ENCODE data around the gene MPC2.
"Not testable (repeated sequence)": the region's sequence is repeated elsewhere in the genome, so short reads cannot be mapped to it uniquely, and the experiment has no call there.

MPC2 gene

DNA sequence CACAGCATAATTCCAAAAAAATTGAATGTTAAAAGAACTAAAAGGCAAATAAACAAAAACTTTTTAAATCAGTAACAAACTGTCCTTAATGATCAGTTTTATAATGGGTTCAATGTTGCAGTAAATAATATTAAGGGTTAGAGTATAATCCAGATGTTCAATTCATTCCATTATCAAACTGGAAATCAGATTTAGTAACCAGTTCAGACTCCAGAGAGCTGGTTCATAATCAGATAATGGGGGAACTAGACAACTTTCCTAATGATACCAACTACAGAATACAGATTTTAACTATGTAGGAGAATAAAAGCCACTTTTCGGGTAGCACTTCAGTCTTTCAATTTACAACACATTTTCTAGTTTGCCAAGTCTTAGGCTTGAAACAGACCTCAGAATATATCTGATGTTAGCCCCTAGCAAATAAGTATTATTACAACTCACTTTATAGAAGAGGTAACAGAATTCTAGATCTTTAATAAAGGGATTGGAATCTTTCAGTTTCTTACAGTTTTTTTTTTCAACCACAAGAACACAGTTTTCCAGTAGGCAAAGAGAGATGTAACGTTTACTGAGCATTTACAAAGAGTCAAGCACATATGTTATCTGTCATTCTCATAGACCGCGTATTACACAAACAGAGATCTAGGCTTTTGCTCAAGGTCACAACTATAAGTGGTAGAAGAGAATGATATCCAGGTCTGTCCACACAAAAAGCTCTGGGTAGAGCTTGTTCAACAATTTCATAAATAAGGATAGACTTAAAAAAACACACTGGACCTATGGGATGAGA is 2.3 kb downstream of the MPC2 start:
- DNase-seq, result no peak

DNA sequence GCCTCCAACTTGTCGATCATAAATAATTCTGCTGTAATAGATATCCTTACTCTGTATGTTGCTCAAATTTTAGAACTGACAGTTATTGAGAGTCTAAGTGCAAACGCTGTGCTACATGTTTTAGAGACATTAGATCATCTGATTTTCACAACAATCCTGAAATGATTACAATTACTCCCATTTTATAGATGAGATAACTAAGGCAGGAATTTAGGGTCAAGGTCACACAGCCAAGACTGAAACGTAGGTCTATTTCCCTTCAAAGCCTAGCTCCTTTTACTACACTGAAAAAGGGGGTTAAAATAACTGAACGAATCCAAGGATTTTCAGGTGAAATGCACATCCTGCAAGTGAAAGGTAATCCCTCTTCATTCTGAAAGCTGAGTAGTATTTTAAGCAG is 3.1 kb downstream of the MPC2 start:
- DNase-seq, result no peak

DNA sequence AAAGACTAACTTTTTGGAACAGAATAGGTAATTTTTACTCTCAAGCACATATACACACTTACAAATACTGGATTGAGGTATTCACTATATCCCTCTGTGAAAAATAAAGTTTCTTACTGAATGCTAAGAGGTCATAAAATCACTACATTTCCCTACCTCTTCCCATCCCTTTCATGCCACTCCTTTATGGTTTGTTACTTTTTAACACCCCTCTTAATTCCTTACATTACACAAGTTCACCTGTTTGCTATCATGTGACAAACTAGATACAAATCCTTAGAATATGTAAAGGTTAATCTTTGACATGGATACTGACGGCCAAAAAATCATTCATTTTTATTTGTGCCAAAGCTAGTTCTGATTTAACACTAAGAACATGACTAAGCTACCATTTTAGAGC is 7.1 kb downstream of the MPC2 start:
- DNase-seq, result no peak

DNA sequence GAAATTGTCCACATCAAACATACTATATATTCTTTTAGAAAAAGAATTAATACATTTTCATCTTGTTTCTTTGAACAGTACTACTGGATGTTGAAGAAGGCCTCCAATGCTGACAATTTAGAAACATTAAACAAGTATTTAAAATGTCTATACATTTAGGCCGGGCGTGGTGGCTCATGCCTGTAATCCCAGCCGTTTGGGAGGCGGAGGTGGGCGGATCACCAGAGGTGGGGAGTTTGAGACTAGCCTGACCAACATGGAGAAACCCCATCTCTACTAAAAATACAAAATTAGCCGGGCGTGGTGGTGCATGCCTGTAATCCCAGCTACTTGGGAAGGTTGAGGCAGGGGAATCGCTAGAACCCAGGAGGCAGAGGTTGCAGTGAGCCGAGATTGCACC is 8.0 kb downstream of the MPC2 start:
- DNase-seq, result not testable (repeated sequence)

DNA sequence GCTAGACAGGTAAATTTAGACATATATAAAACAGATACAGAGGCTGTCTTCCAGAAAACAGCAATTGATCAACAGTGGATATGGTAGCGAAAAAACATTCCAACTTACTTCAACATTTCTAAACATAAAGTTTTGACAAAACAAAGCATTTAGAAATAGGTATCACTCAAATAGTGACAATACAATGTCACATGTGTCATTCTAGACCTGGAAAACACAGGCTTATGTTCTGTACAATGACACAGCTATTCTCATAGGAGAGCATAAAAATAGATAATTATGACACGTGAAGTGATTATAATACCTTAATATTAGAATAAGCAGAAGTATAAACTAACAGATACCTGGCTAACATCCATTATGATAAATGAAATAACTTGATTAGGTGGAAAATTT is 8.4 kb downstream of the MPC2 start:
- no peak for DNase-seq

DNA sequence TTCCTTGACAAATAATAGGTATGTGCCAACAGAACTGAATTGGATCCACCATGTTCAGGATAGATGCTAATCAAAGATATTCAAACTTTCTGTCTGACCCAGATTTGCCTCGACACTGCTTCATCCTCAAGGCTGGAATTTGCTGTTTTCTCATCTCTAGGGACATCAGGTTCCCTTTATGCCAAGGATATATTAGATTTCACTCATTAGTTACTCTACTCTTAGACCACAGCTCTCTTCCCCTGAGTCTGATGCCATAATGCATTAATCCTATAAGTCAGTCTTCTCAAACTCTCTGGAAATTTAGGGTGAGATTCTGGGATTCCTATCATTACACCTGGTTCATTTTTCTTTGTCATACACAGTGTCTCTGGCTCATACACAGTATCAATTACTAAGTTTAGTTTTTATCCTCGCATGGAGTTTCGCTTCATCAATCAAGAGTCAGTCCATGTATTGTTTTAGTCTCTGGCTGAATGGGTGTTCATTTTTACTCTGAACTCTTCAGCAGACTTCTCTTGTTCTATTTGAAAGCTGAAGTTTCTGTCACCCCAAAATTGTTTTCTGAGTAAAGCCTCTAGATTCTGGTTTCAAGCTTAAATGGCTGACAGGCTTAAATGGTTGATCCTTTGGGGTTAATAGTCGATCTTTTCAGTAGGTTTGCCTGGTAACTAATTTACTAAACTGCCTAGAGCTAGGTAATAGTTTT is 9.7 kb downstream of the MPC2 start:
- DNase-seq, result no peak

DNA sequence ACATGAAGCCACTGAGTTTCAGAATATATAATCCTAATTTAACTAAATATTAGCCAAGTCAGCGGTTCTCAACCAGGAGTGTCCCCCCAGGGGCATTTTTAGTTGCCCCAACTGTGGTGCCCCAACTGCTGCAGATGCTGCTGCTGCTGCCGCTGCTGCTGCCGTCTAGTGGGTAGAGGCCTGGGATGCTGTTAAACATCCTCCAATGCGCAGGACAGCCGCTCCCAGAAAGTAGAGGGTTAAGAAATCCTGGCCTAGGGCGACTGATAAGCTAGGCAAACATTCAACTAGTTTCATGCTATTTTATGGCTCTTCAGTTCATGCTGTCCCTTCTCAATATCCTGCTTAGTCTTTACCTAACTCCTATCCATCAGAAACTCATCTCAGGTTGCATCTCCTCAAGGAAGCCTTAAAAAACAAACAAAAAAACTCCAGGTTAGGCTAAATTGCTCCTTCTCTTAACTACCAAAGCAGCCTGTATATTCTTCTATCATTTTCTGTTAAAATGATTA is 10.3 kb downstream of the MPC2 start:
- DNase-seq, result no peak

DNA sequence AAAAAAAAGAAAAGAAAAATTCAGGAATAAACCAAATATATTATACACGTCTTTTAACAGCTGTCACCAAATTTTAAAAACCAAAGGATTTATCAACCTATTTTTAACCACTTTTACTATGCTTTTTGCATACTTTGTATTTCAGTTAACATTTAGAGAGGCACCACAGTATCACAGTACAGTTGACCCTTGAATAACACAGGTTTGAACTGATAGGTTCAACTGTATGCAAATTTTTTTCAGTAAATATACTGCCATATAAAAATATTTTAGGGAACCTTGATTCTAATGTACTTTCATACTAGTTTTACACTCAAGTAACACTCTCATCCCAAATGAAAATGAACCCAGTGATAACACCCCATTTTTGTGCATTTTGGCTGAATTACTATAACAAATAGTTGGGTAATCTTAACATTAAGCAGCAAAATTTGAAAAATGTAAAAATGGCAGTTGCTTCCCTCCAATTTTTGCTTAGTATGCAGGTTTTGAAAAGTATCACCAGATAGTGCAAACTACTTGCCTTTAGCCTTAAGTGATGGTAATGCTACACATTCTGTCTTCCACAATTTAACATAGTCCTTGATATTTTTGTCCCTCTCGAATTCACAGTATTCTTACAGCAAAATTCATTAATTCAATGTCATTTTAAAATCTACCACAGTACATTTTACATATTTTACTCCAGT is 12.2 kb downstream of the MPC2 start:
- no peak for DNase-seq

DNA sequence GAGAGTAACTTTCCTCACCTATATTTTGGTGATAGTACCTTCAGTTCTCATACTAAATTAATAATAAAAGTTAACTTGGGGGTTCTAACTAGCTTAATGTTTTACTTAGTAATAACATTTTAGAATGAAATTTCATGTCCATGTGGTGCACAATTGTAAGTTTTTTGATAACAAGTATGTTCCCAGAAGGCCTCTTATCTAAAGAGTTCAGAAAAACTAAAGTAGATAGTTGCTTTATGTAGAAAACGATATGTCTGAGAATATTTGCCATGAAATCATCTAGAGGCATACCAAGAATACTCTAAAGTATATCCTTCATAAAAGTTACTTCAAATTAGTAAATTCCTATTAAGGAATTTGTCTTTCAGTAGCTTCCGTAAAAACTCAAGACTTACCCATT is 12.8 kb downstream of the MPC2 start:
- DNase-seq, result no peak

DNA sequence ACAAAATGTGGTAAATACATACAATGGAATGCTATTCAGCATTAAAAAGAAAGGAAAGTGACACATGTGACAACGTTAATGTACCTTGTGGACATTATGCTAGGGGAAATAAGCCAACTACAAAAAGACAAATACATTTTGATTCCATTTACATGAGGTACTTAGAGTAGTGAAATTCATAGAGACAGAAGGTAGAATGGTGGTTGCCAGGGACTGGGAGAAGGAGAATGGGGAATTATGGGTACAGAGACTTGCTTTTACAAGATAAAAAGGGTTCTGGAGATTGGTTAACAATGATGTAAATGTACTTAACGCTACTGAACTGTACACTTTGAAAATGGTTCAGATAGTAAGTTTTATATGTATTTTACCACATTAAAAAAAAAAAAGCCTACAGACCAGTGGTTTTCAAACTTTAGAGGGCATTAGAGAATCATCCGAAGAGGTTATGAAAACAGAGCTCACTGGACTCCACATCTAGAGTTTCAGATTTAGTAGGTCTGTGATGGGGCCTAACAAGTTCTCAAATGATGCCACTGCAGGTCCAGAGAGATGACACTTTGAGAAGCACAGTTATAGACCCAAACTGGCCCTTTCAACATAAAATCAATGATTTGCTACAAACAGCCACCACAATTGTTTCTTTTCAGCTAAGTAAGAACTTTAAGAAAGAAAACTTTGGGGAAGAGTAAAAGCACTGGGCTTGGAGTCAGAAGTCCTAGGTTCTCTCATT is 13.4 kb downstream of the MPC2 start:
- DNase-seq, result no peak

DNA sequence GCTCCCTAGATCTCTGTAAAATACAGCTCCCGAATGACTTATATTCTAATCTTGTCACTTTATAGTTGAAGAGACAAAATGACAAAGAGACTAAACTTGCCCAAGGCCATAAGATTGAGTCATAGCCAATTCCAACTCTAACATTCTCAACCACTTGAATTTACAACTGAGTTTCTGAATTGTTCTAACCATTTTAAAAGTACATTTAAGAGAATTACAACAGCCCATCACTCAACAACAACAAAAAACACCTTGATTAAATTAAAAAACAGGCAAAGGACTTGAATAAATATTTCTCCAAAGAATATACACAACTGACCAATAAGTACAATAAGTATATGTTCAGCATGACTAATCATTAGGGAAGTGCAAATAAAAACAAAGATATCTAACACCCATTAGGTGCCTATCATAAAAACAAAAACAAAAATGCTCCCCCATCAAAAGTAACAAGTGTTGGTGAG is 14.2 kb downstream of the MPC2 start:
- DNase-seq, result no peak

DNA sequence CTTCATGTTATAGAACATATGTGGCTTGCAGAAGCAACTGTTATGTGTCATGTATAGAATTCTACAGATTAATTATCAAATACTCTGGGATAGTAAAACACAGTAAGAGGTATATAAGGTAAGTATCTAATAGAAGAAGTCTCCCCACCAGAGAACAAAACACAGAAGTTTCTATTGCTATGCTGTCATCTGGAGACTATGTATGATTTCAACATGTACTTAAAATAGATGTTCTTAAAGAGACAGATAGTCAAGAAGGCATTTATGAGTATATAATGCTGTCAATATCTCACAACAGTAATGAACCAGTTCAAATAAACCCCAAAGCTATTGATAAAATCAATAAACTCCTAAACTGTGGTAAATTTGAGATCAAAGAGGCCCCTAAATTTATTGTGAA is 14.8 kb downstream of the MPC2 start:
- no peak for DNase-seq

DNA sequence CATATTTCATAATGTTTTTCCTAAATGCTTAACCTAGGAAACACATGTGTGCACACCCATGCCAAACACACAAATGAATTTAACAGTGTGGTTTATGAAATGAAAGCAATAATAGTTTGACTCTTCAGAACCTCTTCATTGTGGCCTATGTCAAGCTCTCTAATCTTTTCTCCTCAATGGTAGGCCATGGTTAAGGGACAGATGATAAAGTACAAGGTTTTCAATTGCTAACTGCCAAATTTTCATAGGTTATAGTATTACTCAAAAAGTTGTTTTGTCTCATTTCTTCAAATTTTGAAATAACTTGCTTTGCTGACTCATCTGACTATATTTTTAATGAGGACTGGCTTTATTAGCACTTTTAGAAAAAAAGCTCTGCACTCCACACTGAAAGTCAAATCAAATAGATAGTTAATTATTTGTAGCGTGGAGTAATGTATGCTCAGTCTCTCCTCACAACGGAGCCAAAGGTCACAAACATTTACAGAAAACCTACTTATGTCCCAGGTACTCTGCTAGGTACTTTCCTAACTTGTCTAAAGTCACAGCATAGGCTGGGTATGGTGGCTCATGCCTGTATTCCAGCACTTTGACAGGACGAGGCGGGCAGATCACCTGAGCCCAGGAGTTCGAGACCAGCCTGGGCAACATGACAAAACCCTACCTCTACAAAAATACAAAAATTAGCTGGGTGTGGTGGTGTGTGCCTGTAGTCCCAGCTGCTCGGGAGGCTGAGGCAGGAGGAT is 19.9 kb downstream of the MPC2 start:
- no peak for DNase-seq

DNA sequence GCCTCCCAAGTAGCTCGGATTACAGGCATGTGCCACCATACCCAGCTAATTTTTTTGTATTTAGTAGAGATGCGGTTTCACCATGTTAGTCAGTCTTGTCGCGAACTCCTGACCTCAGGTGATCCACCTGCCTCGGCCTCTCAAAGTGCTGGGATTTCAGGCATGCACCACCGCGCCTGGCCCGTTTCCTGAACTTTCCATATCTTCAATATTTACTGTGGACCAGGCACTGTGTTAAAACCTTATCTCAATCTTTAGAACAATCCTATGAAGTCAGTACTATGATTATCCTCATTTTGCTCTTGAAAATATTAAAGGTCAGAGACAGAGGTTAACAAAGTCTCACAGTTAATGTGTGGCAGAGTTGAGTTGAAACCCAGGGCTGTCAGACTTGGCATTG is 21.3 kb downstream of the MPC2 start:
- DNase-seq, result no peak

DNA sequence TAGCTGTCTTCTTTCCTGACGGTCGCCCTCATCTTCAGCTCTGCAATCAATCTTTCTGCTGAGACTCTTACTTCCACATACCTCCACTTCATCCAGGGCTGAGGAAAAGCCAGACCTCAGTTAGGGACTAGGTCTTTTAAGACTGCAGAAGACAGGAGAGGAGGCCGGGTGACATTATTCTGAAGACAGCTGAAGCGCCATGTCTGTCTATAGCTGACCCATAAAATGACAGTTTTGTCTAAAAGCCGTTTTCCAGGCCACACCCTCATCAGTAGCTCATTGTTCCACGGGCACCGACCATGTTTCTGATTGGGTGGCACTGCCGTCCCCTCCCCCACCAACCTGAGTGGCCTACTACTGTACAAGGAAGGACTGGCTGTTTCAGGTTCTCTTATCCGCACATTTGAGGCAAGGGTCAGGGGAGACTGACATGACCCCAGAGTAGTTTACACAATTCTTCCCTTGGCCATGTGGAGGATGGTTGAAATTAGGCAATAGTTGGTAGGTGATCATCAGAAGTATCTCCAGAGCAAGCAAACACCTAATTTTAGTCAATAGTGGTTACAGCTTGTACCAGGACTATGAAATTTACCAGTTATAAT is 22.9 kb downstream of the MPC2 start, which contains the start of gene ADCY10:
ADCY10 (minus strand) TSS at position 240 of the 602 bp plus-strand sequence. CDS start 8,994 bp downstream, outside the sequence.
- no peak for DNase-seq

DNA sequence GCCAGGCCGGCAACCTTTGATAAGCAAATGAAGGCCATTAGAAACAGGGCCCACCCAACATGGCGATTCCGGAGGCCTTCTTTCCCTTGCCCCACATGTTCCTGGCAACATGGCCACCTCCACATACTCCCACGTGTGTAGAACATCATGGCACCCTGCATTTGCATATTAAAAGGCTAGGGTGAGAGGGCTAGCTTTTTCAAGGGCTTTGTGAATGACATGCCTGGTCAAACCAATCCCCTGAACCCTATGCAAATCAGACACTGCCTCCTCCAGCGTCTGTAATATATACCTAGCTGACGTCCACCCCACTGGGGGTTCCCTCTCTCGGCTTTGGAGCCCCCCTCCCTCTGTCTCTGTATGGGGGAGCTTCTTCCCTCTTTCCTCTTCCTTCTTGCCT is 24.6 kb downstream of the MPC2 start:
- no peak for DNase-seq

DNA sequence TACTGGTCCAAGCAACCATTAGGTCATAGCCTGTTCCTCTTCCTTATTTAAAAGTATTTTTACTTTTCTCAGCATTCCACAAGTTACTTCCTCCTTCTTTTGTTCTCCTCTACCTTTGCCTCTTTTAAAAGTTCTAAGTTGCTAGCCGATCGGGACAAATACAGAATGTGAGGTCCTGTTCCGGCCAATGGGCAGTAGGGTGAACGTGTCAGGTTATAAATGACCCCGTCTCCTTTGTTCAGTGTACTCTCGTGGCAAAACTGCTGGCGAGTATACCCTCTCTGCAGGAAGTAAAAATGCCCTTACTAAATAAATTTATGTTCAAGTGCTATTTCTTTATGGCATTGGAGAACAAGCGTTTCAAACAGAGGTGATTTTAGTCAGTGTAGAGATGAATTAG is 25.5 kb downstream of the MPC2 start:
- no peak for DNase-seq

DNA sequence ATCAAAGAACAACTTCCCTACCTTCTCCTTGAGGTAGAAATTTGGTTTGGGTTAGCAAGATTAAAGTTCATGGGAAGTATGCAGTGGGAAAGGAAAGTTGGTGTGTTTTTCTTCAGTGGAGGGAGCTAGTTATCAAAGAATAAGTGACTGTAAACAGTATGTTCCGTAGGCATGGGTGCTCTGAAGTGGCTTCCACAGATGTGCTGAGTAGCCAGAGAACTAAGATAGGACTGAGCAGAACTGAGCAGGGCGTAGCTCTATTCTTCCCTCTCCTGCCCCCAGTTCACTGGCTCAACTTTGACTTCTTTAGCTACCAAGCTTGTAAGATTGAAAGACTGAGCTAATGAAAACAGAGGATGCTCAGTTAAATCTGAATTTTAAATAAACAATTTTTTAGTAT is 26.3 kb downstream of the MPC2 start:
- DNase-seq, result no peak

DNA sequence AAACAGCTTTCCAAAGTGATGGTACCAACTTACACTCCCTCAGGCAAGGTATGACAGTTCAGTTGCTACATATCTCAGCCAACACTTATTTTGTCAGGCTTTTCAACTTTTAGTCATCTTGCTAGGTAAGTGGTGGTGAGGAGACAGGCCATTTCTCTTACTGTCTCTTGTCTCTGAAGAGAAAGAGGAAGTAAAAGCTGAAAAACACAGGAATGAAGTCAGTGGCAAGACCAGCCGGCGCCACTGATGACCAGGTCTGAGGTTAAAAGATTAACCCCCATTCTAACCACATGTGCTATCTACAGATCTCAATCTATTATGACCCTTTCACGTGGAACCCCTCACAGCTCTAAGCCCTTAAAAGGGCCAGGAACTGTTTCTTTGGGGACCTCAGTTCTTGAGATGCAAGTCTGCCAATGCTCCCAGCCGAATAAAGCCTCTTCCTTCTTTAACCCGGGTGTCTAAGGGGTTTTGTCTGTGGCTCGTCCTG is 27.1 kb downstream of the MPC2 start:
- no peak for DNase-seq

DNA sequence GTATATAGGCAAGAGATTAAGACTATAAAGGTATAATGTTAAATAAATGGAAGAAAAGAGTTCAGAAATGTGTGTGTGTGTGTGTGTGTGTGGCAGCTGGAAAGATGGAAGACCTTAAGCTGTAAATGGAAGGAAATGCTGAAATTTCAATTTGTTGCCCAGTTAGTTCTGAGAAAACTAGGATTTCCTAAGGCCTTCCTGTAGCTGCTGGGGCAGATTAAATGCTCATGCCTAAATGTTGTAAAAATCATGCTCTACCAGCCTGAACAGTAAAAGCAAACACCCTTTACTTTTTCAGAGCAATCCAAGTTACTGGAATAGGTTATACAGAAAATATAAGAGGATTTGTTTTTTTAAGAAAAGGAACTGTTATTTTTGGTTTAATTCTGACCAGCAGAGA is 31.2 kb downstream of the MPC2 start:
- DNase-seq, result no peak

DNA sequence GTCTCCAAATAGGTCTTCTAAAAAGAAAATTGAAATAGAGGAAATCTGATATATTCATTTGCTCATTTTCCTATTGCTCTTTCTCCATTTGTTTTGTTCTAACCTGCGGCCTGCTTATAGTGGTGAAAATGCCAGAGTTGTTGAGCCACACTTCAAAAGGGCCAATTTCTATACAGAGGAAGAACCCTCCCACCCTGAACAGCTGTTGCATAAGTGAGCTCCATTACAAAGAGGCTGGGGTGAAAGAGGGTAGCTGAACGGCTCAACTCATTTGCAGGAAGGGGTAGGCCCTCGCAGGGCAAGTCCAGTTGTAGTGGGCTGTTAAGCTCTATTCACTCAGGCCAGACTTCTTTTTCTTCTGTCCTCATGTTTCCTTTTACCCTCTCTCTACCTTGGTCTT is 31.7 kb downstream of the MPC2 start:
- no peak for DNase-seq
